Adrenal gland (tissue), 5 donors: ENCODE results near the gene TPRX1.
"Not testable (repeated sequence)": the region's sequence is repeated elsewhere in the genome, so short reads cannot be mapped to it uniquely, and the experiment has no call there.

Experiments
- POLR2A ChIP-seq, 2 donors: fragments of 450-650 bp; IDR thresholded peaks; one replicate each; pipeline ENCODE4 v1.6.1; 2017; ENCODE audit warnings: antibody characterized with exemption in 2 of 2, mild to moderate bottlenecking in 2 of 2, moderate library complexity in 1 of 2
- TF ChIP-seq, protein P1 (sequence below), 6 experiments: fragments of 450-650 bp in 4 of 6; fragments of 200-600 bp in 2 of 6; sonication (generic) in 1 of 6; IDR thresholded peaks; 1 replicate in 5 of 6; 2 replicates in 1 of 6; pipeline versions ENCODE4 v1.5.1 to v1.8.0; 2016 to 2021; ENCODE audit warnings: antibody characterized with exemption in 6 of 6, mild to moderate bottlenecking in 2 of 6, moderate library complexity in 1 of 6
- donor health status: DM: no; HTN: no; CAD: no.

DNA sequence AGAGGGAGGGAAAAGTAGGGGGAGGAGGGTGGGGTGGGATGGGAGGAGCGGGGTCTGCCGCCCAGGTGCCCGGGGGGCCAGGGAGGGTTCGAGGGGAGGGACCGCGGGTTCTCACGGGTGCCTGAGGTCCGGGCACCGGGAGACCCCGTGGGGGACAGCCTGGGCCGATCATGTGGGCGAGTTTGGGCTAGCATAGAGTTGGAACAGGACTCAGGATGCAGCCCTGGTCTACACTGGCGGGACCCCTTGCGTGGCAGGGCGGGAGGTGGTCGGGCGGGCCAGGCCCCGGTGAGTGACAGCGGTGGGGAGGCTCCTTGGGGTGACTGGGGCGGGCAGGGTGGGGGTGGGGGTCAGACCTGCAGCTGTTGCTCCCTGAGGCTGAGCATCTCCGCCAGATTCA, 1.2 kb downstream of the TPRX1 start:
- TF ChIP-seq POLR2A (IDR thresholded peaks at IDR 0.05), result not testable (repeated sequence)
- TF ChIP-seq, protein P1, sequence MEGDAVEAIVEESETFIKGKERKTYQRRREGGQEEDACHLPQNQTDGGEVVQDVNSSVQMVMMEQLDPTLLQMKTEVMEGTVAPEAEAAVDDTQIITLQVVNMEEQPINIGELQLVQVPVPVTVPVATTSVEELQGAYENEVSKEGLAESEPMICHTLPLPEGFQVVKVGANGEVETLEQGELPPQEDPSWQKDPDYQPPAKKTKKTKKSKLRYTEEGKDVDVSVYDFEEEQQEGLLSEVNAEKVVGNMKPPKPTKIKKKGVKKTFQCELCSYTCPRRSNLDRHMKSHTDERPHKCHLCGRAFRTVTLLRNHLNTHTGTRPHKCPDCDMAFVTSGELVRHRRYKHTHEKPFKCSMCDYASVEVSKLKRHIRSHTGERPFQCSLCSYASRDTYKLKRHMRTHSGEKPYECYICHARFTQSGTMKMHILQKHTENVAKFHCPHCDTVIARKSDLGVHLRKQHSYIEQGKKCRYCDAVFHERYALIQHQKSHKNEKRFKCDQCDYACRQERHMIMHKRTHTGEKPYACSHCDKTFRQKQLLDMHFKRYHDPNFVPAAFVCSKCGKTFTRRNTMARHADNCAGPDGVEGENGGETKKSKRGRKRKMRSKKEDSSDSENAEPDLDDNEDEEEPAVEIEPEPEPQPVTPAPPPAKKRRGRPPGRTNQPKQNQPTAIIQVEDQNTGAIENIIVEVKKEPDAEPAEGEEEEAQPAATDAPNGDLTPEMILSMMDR (IDR thresholded peaks at IDR 0.05), result not testable (repeated sequence)
